GM12878 (cell line): Measurements from ENCODE around the gene CACUL1. TPM values are rescaled to one million over a fixed set of nuclear protein-coding genes. Genes with fewer than 3 reads are reported as not detected.

Experiments
- ATAC-seq: fragments of 200-7000 bp; cut with Tn5 transposase; 3 replicates; pipeline ENCODE4 v1.9.1; 2020; ENCODE audit warnings: mild to moderate bottlenecking, moderate library complexity
- BruUV-seq: library from RNA; stranded (reverse); fragments of 400-500 nt; replicated peaks from 2 replicates; lab custom pipeline; 2021; lab: Mats Ljungman, UMichigan
- CTCF ChIA-PET: fragments of 300-600 bp; sonication (Branson Sonifier 250); formaldehyde crosslinking; extraction: SDS; loops from one replicate; lab custom pipeline; 2021; ENCODE audit warnings: inconsistent platforms; lab: Yijun Ruan, JAX
- POLR2A ChIA-PET: fragments of 350-600 bp; formaldehyde crosslinking; extraction: SDS; loops from one replicate; lab custom pipeline; 2021; ENCODE audit warnings: inconsistent platforms; lab: Charles Lee
- RAD21 ChIA-PET: fragments of 300-600 bp; sonication (Branson Sonifier 250); formaldehyde crosslinking; loops from one replicate; lab custom pipeline; 2023; ENCODE audit warnings: antibody characterized with exemption; ENCODE audit not compliant: unreplicated experiment; lab: Charles Lee
- SMC1A ChIA-PET: fragments of 300-600 bp; sonication (Branson Sonifier 250); formaldehyde crosslinking; loops from one replicate; lab custom pipeline; 2023; ENCODE audit not compliant: unreplicated experiment, uncharacterized antibody; lab: Charles Lee
- DNase-seq: peaks from one replicate; pipeline ENCODE4 v3.0.0-alpha.2; 2011; ENCODE audit warnings: low read depth, low spot score
- FAIRE-seq: peaks from 3 replicates; lab custom pipeline; 2011; peaks lifted over from hg19 to GRCh38; lab: Jason Lieb, UNC
- H2AFZ ChIP-seq: 2 replicates; pipeline ENCODE4 v1.6.0; 2011; ENCODE audit warnings: low read depth, low read length, control low read depth; ENCODE audit not compliant: control insufficient read depth
- H3K27ac ChIP-seq: 2 replicates; pipeline ENCODE4 v1.5.1; 2011; ENCODE audit warnings: control low read depth; ENCODE audit not compliant: control insufficient read depth, insufficient read depth
- H3K27me3 ChIP-seq, 2 experiments: replicated peaks in 1 of 2; 2 replicates each; pipeline versions ENCODE4 v1.6.0 to v1.6.1; 2011; ENCODE audit warnings: low read length in 1 of 2; ENCODE audit not compliant: control insufficient read depth in 2 of 2, insufficient read depth in 2 of 2
- H3K36me3 ChIP-seq, 2 experiments: 2 replicates each; pipeline ENCODE4 v1.5.1; 2011; ENCODE audit warnings: low read length in 1 of 2; ENCODE audit not compliant: control insufficient read depth in 2 of 2, insufficient read depth in 2 of 2
- H3K4me1 ChIP-seq: 2 replicates; pipeline ENCODE4 v1.6.1; 2011; ENCODE audit warnings: mild to moderate bottlenecking, low read length, moderate library complexity, mixed read lengths; ENCODE audit not compliant: control insufficient read depth, insufficient read depth
- H3K4me2 ChIP-seq: 2 replicates; pipeline ENCODE4 v1.6.0; 2011; ENCODE audit warnings: control low read depth; ENCODE audit not compliant: control insufficient read depth, insufficient read depth
- H3K4me3 ChIP-seq: fragments of 200-600 bp; sonication (generic); 2 replicates; pipeline ENCODE4 v1.5.1; 2016
- H3K79me2 ChIP-seq: 2 replicates; pipeline ENCODE4 v1.6.0; 2011; ENCODE audit warnings: low read length; ENCODE audit not compliant: control insufficient read depth, insufficient read depth
- H3K9ac ChIP-seq: 2 replicates; pipeline ENCODE4 v1.8.0; 2011; ENCODE audit warnings: low read length, control low read depth, mixed read lengths; ENCODE audit not compliant: control insufficient read depth, insufficient read depth
- H3K9me3 ChIP-seq: replicated peaks from 3 replicates; pipeline ENCODE4 v1.5.1; 2011; ENCODE audit warnings: mild to moderate bottlenecking, low read length; ENCODE audit not compliant: control insufficient read depth, insufficient read depth
- H4K20me1 ChIP-seq: 2 replicates; pipeline ENCODE4 v1.6.0; 2011; ENCODE audit not compliant: control insufficient read depth, insufficient read depth
- FOS ChIP-seq: IDR thresholded peaks from 3 replicates; pipeline ENCODE4 v1.6.1; 2011; ENCODE audit warnings: borderline replicate concordance; ENCODE audit not compliant: insufficient read length; ENCODE audit errors: extremely low read depth
- MYC ChIP-seq: IDR thresholded peaks from 2 replicates; pipeline ENCODE4 v1.6.1; 2011; ENCODE audit warnings: mild to moderate bottlenecking, low read length, moderate library complexity, inconsistent platforms; ENCODE audit not compliant: insufficient read depth, insufficient replicate concordance, insufficient read length, severe bottlenecking
- PML ChIP-seq: IDR thresholded peaks from 2 replicates; pipeline ENCODE4 v1.6.1; 2012; ENCODE audit warnings: low read length, inconsistent platforms
- RAD51 ChIP-seq: fragments of 450-650 bp; IDR thresholded peaks from 2 replicates; pipeline ENCODE4 v1.6.1; 2016; ENCODE audit warnings: moderate library complexity, mild to moderate bottlenecking, inconsistent platforms
- RBBP5 ChIP-seq: fragments of 200-600 bp; sonication (generic); conservative IDR thresholded peaks from 2 replicates; pipeline ENCODE4 v1.6.1; 2016
- ZNF217 ChIP-seq: fragments of 450-650 bp; IDR thresholded peaks from 2 replicates; pipeline ENCODE4 v1.6.1; 2017; ENCODE audit warnings: antibody characterized with exemption, mild to moderate bottlenecking
- WGBS: methylation state at CpG from one replicate; pipeline ENCODE4 v1.1.6; 2016; ENCODE audit warnings: low lambda C conversion rate; ENCODE audit not compliant: insufficient replicate concordance, insufficient coverage; ENCODE audit errors: missing lambda C conversion rate; 5-methylcytosine and 5-hydroxymethylcytosine counted together
- in situ Hi-C: fragments of 300-500 bp; cut with MboI; formaldehyde crosslinking; loops from 9 replicates; pipeline ENCODE4 v1.14.3; 2018; ENCODE audit warnings: mixed read lengths
- intact Hi-C: fragments of 100-400 bp; cut with micrococcal nuclease; formaldehyde crosslinking; loops from one replicate; pipeline ENCODE4 v1.14.2; 2022; ENCODE audit not compliant: unreplicated experiment
- polyA plus RNA-seq, 11 experiments: library from polyadenylated mRNA; depleted of rRNA in 4 of 11; unstranded in 6 of 11; stranded (reverse) in 5 of 11; fragments of >200 nt; fragmentation: Nextera tagmentation in 4 of 11; fragmentation: Illumina TruSeq in 1 of 11; extraction: Ambion mirVana in 4 of 11; extraction: Trizol in 1 of 11; gene quantifications; 1 replicate in 1 of 11; 2 replicates in 10 of 11; pipeline versions ENCODE4 v1.2.1 to v1.2.3, GENCODE V29; 2011 to 2016; ENCODE audit warnings: inconsistent platforms in 2 of 11, missing spikeins in 2 of 11, low read depth in 1 of 11
- total RNA-seq, 4 experiments: library from RNA; depleted of rRNA in 3 of 4; stranded (reverse); fragments of >200 nt in 3 of 4; fragmentation: Illumina TruSeq in 1 of 4; extraction: Trizol in 1 of 4; gene quantifications; 2 replicates each; pipeline versions ENCODE4 v1.2.1 to v1.2.3, GENCODE V29; 2013 to 2021
- TF ChIP-seq, protein P1 (sequence below): fragments of 450-650 bp; IDR thresholded peaks from 2 replicates; pipeline ENCODE4 v1.6.1; 2014; ENCODE audit warnings: mild to moderate bottlenecking
- TF ChIP-seq, protein P2 (sequence below): IDR thresholded peaks from 2 replicates; pipeline ENCODE4 v1.6.1; 2012; ENCODE audit warnings: mild to moderate bottlenecking, low read depth, low read length

The CACUL1 gene
- total and polyA plus RNA-seq, 10 of the 15 experiments (the other 5 are each of a cell fraction or from before 2014, with no cell fraction given) = 7.4 to 23.2 (median 13.0) TPM

DNA sequence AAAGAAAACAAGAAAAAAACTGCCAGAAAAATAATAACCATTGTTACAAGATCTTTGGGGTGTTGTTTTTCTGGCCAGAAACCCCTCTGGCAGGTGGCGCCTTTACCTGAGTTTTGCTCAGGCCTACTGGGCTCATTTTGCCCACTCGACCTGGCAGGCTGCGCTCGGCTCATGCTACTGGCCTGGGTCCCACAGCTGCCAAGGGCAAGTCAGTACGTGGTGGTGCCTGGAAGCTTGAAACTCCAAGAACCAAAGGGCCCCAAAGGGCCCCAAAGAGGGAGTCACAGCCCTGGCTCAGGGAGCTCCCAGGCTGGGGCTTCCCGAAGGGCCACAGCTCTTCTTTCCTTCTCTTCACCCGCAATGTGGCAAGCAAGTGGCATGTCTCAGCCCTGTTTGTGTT lies 42.7 kb downstream of the CACUL1 start:
- DNase-seq = no peak

More for the DNA sequence above, 42.7 kb downstream of the CACUL1 start:
- ChIA-PET SMC1A (interaction anchor here (1.4 kb wide), 1 partner anchor 11 kb away, joined by 5 read pairs; no protein-coding TSS in a partner anchor), RAD21 (no interaction called here), CTCF (interaction anchor here (1.5 to 2.5 kb wide), 3 partner anchors 8 to 142 kb away, joined by 3 to 9 read pairs (median 4); no protein-coding TSS in a partner anchor), POLR2A (no interaction called here)
- in situ Hi-C loops (no loop called here), intact Hi-C loops (no loop called here)
- no TSS peak for BruUV-seq
- no peaks in the 10 kb centered on the region for H3K79me2 ChIP-seq
- ATAC-seq (no peak), FAIRE-seq (no peak)
- H3K9me3 ChIP-seq = no peaks in the 10 kb centered on the region
- WGBS = 96% methylated on average over 7 of the region's 7 CpGs
- H2AFZ ChIP-seq = no peak overlapping the region
- no peak overlapping the region for H3K4me2 ChIP-seq
- H3K36me3 ChIP-seq = peaks cover 0 to 5% of the 10 kb centered on the region in 2 experiments; a peak in 2 of 4 replicates
- H3K4me3 ChIP-seq = no peak overlapping the region
- H3K27ac ChIP-seq = no peak overlapping the region
- TF ChIP-seq RBBP5 (no peak), FOS (no peak), RAD51 (no peak), ZNF217 (no peak), MYC (no peak), PML (no peak)
- TF ChIP-seq, protein P1, sequence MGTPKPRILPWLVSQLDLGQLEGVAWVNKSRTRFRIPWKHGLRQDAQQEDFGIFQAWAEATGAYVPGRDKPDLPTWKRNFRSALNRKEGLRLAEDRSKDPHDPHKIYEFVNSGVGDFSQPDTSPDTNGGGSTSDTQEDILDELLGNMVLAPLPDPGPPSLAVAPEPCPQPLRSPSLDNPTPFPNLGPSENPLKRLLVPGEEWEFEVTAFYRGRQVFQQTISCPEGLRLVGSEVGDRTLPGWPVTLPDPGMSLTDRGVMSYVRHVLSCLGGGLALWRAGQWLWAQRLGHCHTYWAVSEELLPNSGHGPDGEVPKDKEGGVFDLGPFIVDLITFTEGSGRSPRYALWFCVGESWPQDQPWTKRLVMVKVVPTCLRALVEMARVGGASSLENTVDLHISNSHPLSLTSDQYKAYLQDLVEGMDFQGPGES = no peak
- TF ChIP-seq, protein P2, sequence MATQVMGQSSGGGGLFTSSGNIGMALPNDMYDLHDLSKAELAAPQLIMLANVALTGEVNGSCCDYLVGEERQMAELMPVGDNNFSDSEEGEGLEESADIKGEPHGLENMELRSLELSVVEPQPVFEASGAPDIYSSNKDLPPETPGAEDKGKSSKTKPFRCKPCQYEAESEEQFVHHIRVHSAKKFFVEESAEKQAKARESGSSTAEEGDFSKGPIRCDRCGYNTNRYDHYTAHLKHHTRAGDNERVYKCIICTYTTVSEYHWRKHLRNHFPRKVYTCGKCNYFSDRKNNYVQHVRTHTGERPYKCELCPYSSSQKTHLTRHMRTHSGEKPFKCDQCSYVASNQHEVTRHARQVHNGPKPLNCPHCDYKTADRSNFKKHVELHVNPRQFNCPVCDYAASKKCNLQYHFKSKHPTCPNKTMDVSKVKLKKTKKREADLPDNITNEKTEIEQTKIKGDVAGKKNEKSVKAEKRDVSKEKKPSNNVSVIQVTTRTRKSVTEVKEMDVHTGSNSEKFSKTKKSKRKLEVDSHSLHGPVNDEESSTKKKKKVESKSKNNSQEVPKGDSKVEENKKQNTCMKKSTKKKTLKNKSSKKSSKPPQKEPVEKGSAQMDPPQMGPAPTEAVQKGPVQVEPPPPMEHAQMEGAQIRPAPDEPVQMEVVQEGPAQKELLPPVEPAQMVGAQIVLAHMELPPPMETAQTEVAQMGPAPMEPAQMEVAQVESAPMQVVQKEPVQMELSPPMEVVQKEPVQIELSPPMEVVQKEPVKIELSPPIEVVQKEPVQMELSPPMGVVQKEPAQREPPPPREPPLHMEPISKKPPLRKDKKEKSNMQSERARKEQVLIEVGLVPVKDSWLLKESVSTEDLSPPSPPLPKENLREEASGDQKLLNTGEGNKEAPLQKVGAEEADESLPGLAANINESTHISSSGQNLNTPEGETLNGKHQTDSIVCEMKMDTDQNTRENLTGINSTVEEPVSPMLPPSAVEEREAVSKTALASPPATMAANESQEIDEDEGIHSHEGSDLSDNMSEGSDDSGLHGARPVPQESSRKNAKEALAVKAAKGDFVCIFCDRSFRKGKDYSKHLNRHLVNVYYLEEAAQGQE = no peak
- no peak overlapping the region for H3K9ac ChIP-seq
- H3K4me1 ChIP-seq = no peaks in the 10 kb centered on the region
- no peaks in the 10 kb centered on the region for H3K27me3 ChIP-seq
- H4K20me1 ChIP-seq = no peaks in the 10 kb centered on the region
